HCT116 (cell line): ENCODE measurements around the gene HAPLN2. TPM values are rescaled to one million over a fixed set of nuclear protein-coding genes. Genes with fewer than 3 reads are reported as not detected.
A peak's percentile ranks its signal among the peaks of the same experiment; 100 is the strongest.

Source experiments
- ATAC-seq: fragments of 200-7000 bp; cut with Tn5 transposase; 2 replicates; pipeline ENCODE4 v1.9.1; 2020; ENCODE audit warnings: mild to moderate bottlenecking, moderate library complexity
- BruUV-seq: library from RNA; stranded (reverse); fragments of 400-500 nt; replicated peaks from 2 replicates; lab custom pipeline; 2021; lab: Mats Ljungman, UMichigan
- CTCF ChIA-PET: fragments of 300-600 bp; sonication (Branson Sonifier 250); formaldehyde crosslinking; loops from one replicate; lab custom pipeline; 2021; ENCODE audit warnings: antibody characterized with exemption; lab: Charles Lee
- POLR2A ChIA-PET: fragments of 300-600, 350-600 bp; sonication (Branson Sonifier 250); formaldehyde crosslinking; loops from one replicate; lab custom pipeline; 2021; ENCODE audit warnings: antibody characterized with exemption; lab: Charles Lee
- RAD21 ChIA-PET, 2 experiments: fragments of 300-600 bp; sonication (Branson Sonifier 250); formaldehyde crosslinking; loops; one replicate each; lab custom pipeline; 2023; ENCODE audit warnings: low total read pairs in 2 of 2; ENCODE audit not compliant: uncharacterized antibody in 2 of 2, unreplicated experiment in 2 of 2, low non-redundant PET in 1 of 2; lab: Charles Lee
- DNase-seq: peaks from one replicate; pipeline ENCODE4 v3.0.0-alpha.2; 2010; ENCODE audit warnings: low read depth, low spot score
- H2AFZ ChIP-seq: fragments of 200-600 bp; shearing (Covaris generic), sonication (generic); 2 replicates; pipeline ENCODE4 v1.6.1; 2017; ENCODE audit warnings: low read depth, mixed run types, mixed read lengths, antibody characterized with exemption, low read length; ENCODE audit not compliant: poor library complexity, severe bottlenecking
- H3K27ac ChIP-seq: 2 replicates; pipeline ENCODE4 v1.5.1; 2012; ENCODE audit warnings: low read depth, low read length
- H3K27me3 ChIP-seq: fragments of 200-600 bp; sonication (generic); 2 replicates; pipeline ENCODE4 v1.6.1; 2016; ENCODE audit warnings: mixed run types, low read length, mixed read lengths; ENCODE audit not compliant: insufficient read depth
- H3K36me3 ChIP-seq, 2 experiments: fragments of 200-500 bp in 1 of 2; fragments of 200-600 bp in 1 of 2; sonication (Bioruptor generic) in 1 of 2; sonication (generic) in 1 of 2; 2 replicates each; pipeline versions ENCODE4 v1.5.1 to v1.6.1; 2014 to 2016; ENCODE audit warnings: low read length in 2 of 2, inconsistent platforms in 1 of 2, mixed read lengths in 1 of 2, mixed run types in 1 of 2; ENCODE audit not compliant: insufficient read depth in 2 of 2, control insufficient read depth in 1 of 2
- H3K4me1 ChIP-seq, 2 experiments: fragments of 200-600 bp in 1 of 2; sonication (generic) in 1 of 2; 2 replicates each; pipeline versions ENCODE4 v1.5.1 to v1.6.1; 2012 to 2017; ENCODE audit warnings: low read length in 2 of 2, inconsistent platforms in 1 of 2, mild to moderate bottlenecking in 1 of 2, mixed read lengths in 1 of 2, mixed run types in 1 of 2, moderate library complexity in 1 of 2; ENCODE audit not compliant: insufficient read depth in 2 of 2, control insufficient read depth in 1 of 2
- H3K4me2 ChIP-seq: fragments of 200-600 bp; sonication (generic); 2 replicates; pipeline ENCODE4 v1.6.1; 2017; ENCODE audit warnings: mixed run types, low read length, mixed read lengths
- H3K4me3 ChIP-seq, 2 experiments: fragments of 200-600 bp in 1 of 2; sonication (generic) in 1 of 2; replicated peaks in 1 of 2; 2 replicates each; pipeline ENCODE4 v1.5.1; 2011 to 2016; ENCODE audit warnings: low read length in 2 of 2, control low read depth in 1 of 2, low read depth in 1 of 2, mild to moderate bottlenecking in 1 of 2, mixed read lengths in 1 of 2, mixed run types in 1 of 2
- H3K79me2 ChIP-seq: fragments of 200-600 bp; sonication (generic); 2 replicates; pipeline ENCODE4 v1.6.1; 2017; ENCODE audit warnings: mild to moderate bottlenecking, mixed run types, low read length, moderate library complexity, mixed read lengths; ENCODE audit not compliant: insufficient read depth
- H3K9ac ChIP-seq: fragments of 200-600 bp; sonication (generic); 2 replicates; pipeline ENCODE4 v1.6.1; 2016; ENCODE audit warnings: low read length, mixed read lengths
- H3K9me2 ChIP-seq: fragments of 200-600 bp; sonication (generic), shearing (Covaris generic); 2 replicates; pipeline ENCODE4 v1.6.1; 2017; ENCODE audit warnings: mixed run types, mild to moderate bottlenecking, moderate library complexity; ENCODE audit not compliant: insufficient read depth
- H3K9me3 ChIP-seq, 2 experiments: fragments of 200-500 bp in 1 of 2; fragments of 200-600 bp in 1 of 2; sonication (Bioruptor generic) in 1 of 2; sonication (generic) in 1 of 2; 2 replicates each; pipeline ENCODE4 v1.6.1; 2014 to 2017; ENCODE audit warnings: low read length in 2 of 2, mixed read lengths in 2 of 2, inconsistent platforms in 1 of 2, low read depth in 1 of 2, mild to moderate bottlenecking in 1 of 2, mixed run types in 1 of 2, moderate library complexity in 1 of 2; ENCODE audit not compliant: control insufficient read depth in 1 of 2, insufficient read depth in 1 of 2
- H4K20me1 ChIP-seq: fragments of 200-600 bp; sonication (generic), shearing (Covaris generic); 2 replicates; pipeline ENCODE4 v1.6.1; 2017; ENCODE audit warnings: mixed run types, mild to moderate bottlenecking, moderate library complexity; ENCODE audit not compliant: insufficient read depth
- ATF3 ChIP-seq: IDR thresholded peaks from 2 replicates; pipeline ENCODE4 v1.6.1; 2012
- CBX3 ChIP-seq: IDR thresholded peaks from 2 replicates; pipeline ENCODE4 v1.6.1; 2012; ENCODE audit warnings: low read depth
- CEBPB ChIP-seq: IDR thresholded peaks from 2 replicates; pipeline ENCODE4 v1.6.1; 2012; ENCODE audit warnings: low read depth
- EGR1 ChIP-seq: IDR thresholded peaks from 2 replicates; pipeline ENCODE4 v1.6.1; 2012; ENCODE audit warnings: low read depth
- ELF1 ChIP-seq: IDR thresholded peaks from 2 replicates; pipeline ENCODE4 v1.6.1; 2012; ENCODE audit warnings: low read depth, borderline replicate concordance
- EZH2 ChIP-seq: fragments of 200-600 bp; sonication (generic); IDR thresholded peaks from 2 replicates; pipeline ENCODE4 v1.6.1; 2017; ENCODE audit warnings: antibody characterized with exemption, mixed run types
- EZH2phosphoT487 ChIP-seq: fragments of 200-600 bp; IDR thresholded peaks from 2 replicates; pipeline ENCODE4 v1.6.1; 2018; ENCODE audit warnings: antibody characterized with exemption, borderline replicate concordance
- FOSL1 ChIP-seq: IDR thresholded peaks from 2 replicates; pipeline ENCODE4 v1.6.1; 2012; ENCODE audit warnings: low read depth
- JUND ChIP-seq: IDR thresholded peaks from 2 replicates; pipeline ENCODE4 v1.6.1; 2012
- MAX ChIP-seq: IDR thresholded peaks from 2 replicates; pipeline ENCODE4 v1.6.1; 2012
- POLR2A ChIP-seq: IDR thresholded peaks from 2 replicates; pipeline ENCODE4 v1.7.0; 2011; ENCODE audit warnings: borderline replicate concordance; ENCODE audit not compliant: insufficient read depth, insufficient read length; ENCODE audit errors: extremely low read depth
- POLR2AphosphoS5 ChIP-seq: IDR thresholded peaks from 2 replicates; pipeline ENCODE4 v1.6.1; 2011; ENCODE audit warnings: mild to moderate bottlenecking, low read depth, low read length, moderate library complexity
- RAD21 ChIP-seq: IDR thresholded peaks from 2 replicates; pipeline ENCODE4 v1.6.1; 2012; ENCODE audit warnings: low read depth, mild to moderate bottlenecking
- SIN3A ChIP-seq: IDR thresholded peaks from 2 replicates; pipeline ENCODE4 v1.6.1; 2012; ENCODE audit warnings: low read depth
- SP1 ChIP-seq: IDR thresholded peaks from 2 replicates; pipeline ENCODE4 v1.6.1; 2012; ENCODE audit warnings: low read depth
- TCF7L2 ChIP-seq: IDR thresholded peaks from 2 replicates; pipeline ENCODE4 v1.7.0; 2011; ENCODE audit warnings: borderline replicate concordance, inconsistent platforms; ENCODE audit not compliant: insufficient read depth, insufficient read length; ENCODE audit errors: extremely low read depth
- YY1 ChIP-seq: IDR thresholded peaks from 2 replicates; pipeline ENCODE4 v1.6.1; 2011; ENCODE audit warnings: low read length, low read depth, moderate library complexity, mild to moderate bottlenecking; ENCODE audit not compliant: insufficient replicate concordance; ENCODE audit errors: extremely low read depth
- ZBTB33 ChIP-seq: IDR thresholded peaks from 2 replicates; pipeline ENCODE4 v1.6.1; 2011; ENCODE audit warnings: mild to moderate bottlenecking, low read length, moderate library complexity; ENCODE audit not compliant: insufficient replicate concordance; ENCODE audit errors: extremely low read depth
- ZNF274 ChIP-seq: fragments of 200-500 bp; sonication (Bioruptor generic); IDR thresholded peaks from 2 replicates; pipeline ENCODE4 v1.6.1; 2014; ENCODE audit warnings: mild to moderate bottlenecking, low read depth, low read length, inconsistent platforms
- intact Hi-C: fragments of 100-400 bp; cut with micrococcal nuclease; formaldehyde crosslinking; loops from 2 replicates; pipeline ENCODE4 v1.10.0; 2022
- total RNA-seq: library from RNA; stranded (reverse); gene quantifications from one replicate; pipeline ENCODE4 v1.2.1, GENCODE V29; 2021; ENCODE audit not compliant: unreplicated experiment
- TF ChIP-seq, protein P1 (sequence below): IDR thresholded peaks from 2 replicates; pipeline ENCODE4 v1.6.1; 2012; ENCODE audit warnings: low read depth

The HAPLN2 gene
- total RNA-seq, 1 experiment from 2014 or later, result 0.54 TPM

- RAD21 ChIA-PET, result no interaction called here
- Histone ChIP-seq H3K27ac (no peak overlapping the region), H3K27me3 (no peaks in the 10 kb centered on the region), H3K9ac (peak overlapping the region; percentile 81), H3K4me2 (peak overlapping the region; percentile 99), H2AFZ (peak overlapping the region; percentile 35), H3K4me1 (peaks cover 9 to 14% of the 10 kb centered on the region in 2 experiments), H3K79me2 (peaks cover 26% of the 10 kb centered on the region), H3K36me3 (peaks cover 0 to 4% of the 10 kb centered on the region in 2 experiments; a peak in 1 of 4 replicates), H3K4me3 (peak overlapping the region; percentile 80 to 96), H3K9me3 (no peaks in the 10 kb centered on the region), H3K9me2 (no peaks in the 10 kb centered on the region), H4K20me1 (no peaks in the 10 kb centered on the region)
- DNase-seq (no peak), ATAC-seq (no peak)
- CTCF ChIA-PET, result no interaction called here
- intact Hi-C loops, result no loop called here
- POLR2A ChIA-PET, result no interaction called here
- BruUV-seq, result no TSS peak
- TF ChIP-seq JUND (no peak), CEBPB (no peak), ZNF274 (no peak), SP1 (no peak), RAD21 (no peak), ELF1 (no peak), EZH2 (no peak), POLR2AphosphoS5 (no peak), YY1 (no peak), MAX (no peak), EZH2phosphoT487 (no peak), CBX3 (no peak), FOSL1 (no peak), POLR2A (no peak), ZBTB33 (no peak), SIN3A (no peak), ATF3 (no peak), TCF7L2 (no peak), EGR1 (no peak)
- TF ChIP-seq, protein P1, sequence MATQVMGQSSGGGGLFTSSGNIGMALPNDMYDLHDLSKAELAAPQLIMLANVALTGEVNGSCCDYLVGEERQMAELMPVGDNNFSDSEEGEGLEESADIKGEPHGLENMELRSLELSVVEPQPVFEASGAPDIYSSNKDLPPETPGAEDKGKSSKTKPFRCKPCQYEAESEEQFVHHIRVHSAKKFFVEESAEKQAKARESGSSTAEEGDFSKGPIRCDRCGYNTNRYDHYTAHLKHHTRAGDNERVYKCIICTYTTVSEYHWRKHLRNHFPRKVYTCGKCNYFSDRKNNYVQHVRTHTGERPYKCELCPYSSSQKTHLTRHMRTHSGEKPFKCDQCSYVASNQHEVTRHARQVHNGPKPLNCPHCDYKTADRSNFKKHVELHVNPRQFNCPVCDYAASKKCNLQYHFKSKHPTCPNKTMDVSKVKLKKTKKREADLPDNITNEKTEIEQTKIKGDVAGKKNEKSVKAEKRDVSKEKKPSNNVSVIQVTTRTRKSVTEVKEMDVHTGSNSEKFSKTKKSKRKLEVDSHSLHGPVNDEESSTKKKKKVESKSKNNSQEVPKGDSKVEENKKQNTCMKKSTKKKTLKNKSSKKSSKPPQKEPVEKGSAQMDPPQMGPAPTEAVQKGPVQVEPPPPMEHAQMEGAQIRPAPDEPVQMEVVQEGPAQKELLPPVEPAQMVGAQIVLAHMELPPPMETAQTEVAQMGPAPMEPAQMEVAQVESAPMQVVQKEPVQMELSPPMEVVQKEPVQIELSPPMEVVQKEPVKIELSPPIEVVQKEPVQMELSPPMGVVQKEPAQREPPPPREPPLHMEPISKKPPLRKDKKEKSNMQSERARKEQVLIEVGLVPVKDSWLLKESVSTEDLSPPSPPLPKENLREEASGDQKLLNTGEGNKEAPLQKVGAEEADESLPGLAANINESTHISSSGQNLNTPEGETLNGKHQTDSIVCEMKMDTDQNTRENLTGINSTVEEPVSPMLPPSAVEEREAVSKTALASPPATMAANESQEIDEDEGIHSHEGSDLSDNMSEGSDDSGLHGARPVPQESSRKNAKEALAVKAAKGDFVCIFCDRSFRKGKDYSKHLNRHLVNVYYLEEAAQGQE, result no peak
These were observed 46.6 kb upstream of the HAPLN2 start for GRCh38 chr1:156572663-156573018.
